Cortex of kidney (tissue), 1 donor: ENCODE results near the gene KAT8.

ENCODE experiments used
- DNase-seq: peaks from one replicate; lab custom pipeline; 2025; lab: John Stamatoyannopoulos, UW

The KAT8 gene

GRCh38 chr16:31117384-31118222 lies at the start of gene KAT8:
TSS of gene KAT8 (plus strand) at chr16:31117664. CDS start at chr16:31117682, 18 bp downstream.
- no peak for DNase-seq

- no peak for DNase-seq
These were observed 45.6 kb upstream of the KAT8 start for GRCh38 chr16:31071861-31072260.

GRCh38 chr16:31072540-31073141 lies 44.8 kb upstream of the KAT8 start:
- no peak for DNase-seq

- DNase-seq, result no peak
These were observed 44.1 kb upstream of the KAT8 start for GRCh38 chr16:31073142-31073969.

GRCh38 chr16:31073970-31074813 lies 43.3 kb upstream of the KAT8 start, which contains the start of the genes ZNF646 and ZNF668:
TSS of gene ZNF646 (plus strand) at chr16:31074422. CDS start at chr16:31076325, 1,903 bp downstream.
TSS of gene ZNF668 (minus strand) at chr16:31074240. CDS start at chr16:31064459, 9,781 bp downstream.
- DNase-seq, result no peak

- DNase-seq, result no peak
These were observed 42.7 kb upstream of the KAT8 start for GRCh38 chr16:31074814-31075183.

- DNase-seq, result no peak
These were observed 41.1 kb upstream of the KAT8 start for GRCh38 chr16:31076319-31076718.

- DNase-seq, result no peak
These were observed 40.4 kb upstream of the KAT8 start for GRCh38 chr16:31077024-31077423.

GRCh38 chr16:31077592-31078396 lies 39.7 kb upstream of the KAT8 start:
- no peak for DNase-seq

- no peak for DNase-seq
These were observed 38.7 kb upstream of the KAT8 start for GRCh38 chr16:31078597-31079341.

GRCh38 chr16:31079342-31079944 lies 38.0 kb upstream of the KAT8 start:
- DNase-seq, result no peak

GRCh38 chr16:31080035-31080629 lies 37.3 kb upstream of the KAT8 start:
- DNase-seq, result no peak

GRCh38 chr16:31080756-31081419 lies 36.6 kb upstream of the KAT8 start:
- DNase-seq, result no peak

- no peak for DNase-seq
These were observed 35.8 kb upstream of the KAT8 start for GRCh38 chr16:31081428-31082351.

- no peak for DNase-seq
These were observed 35.0 kb upstream of the KAT8 start for GRCh38 chr16:31082368-31083045.

- DNase-seq, result no peak
These were observed 34.4 kb upstream of the KAT8 start for GRCh38 chr16:31083081-31083480.

GRCh38 chr16:31083556-31083955 lies 33.9 kb upstream of the KAT8 start:
- no peak for DNase-seq
